ENCODE measurements around the gene CFAP74.
"Not testable (repeated sequence)": the region's sequence is repeated elsewhere in the genome, so short reads cannot be mapped to it uniquely, and the experiment has no call there.

Gene CFAP74

GRCh38 chr1:1895060-1895418 lies 108.5 kb downstream of the CFAP74 start:
- ATAC-seq (replicated peaks; ENCODE audit: extremely low read depth, poor library complexity, severe bottlenecking) = no peak
- Mint-ChIP-seq H3K4me3 (peak overlapping the region; percentile 43), H3K36me3 (ENCODE audit: insufficient read depth) (peaks cover 10% of the 10 kb centered on the region), H3K27me3 (peaks cover 14% of the 10 kb centered on the region), H3K9me3 (no peaks in the 10 kb centered on the region), H3K4me1 (peaks cover 32% of the 10 kb centered on the region), H3K27ac (ENCODE audit: low read depth) (no peak overlapping the region)
- DNase-seq (ENCODE audit: low spot score in 2 of 2) = no peak

- no peak overlapping the region for H3K27ac Mint-ChIP-seq (ENCODE audit: low read depth)
- DNase-seq (ENCODE audit: low spot score in 2 of 2) (no peak), ATAC-seq (replicated peaks; ENCODE audit: extremely low read depth, poor library complexity, severe bottlenecking) (no peak)
Observed at GRCh38 chr1:1894354-1895059, 109.1 kb downstream of the CFAP74 start.

GRCh38 chr1:1893997-1894353 lies 109.6 kb downstream of the CFAP74 start:
- Mint-ChIP-seq H3K27me3 (peaks cover 14% of the 10 kb centered on the region), H3K9me3 (no peaks in the 10 kb centered on the region), H3K36me3 (ENCODE audit: insufficient read depth) (peaks cover 13% of the 10 kb centered on the region), H3K4me1 (peaks cover 36% of the 10 kb centered on the region), H3K4me3 (peak overlapping the region; percentile 98), H3K27ac (ENCODE audit: low read depth) (no peak overlapping the region)
- ATAC-seq (replicated peaks; ENCODE audit: extremely low read depth, poor library complexity, severe bottlenecking) = no peak
- DNase-seq (ENCODE audit: low spot score in 2 of 2) = no peak

More at GRCh38 chr1:1894354-1895059, 109.1 kb downstream of the CFAP74 start:
- Mint-ChIP-seq H3K36me3 (ENCODE audit: insufficient read depth) (peaks cover 10% of the 10 kb centered on the region), H3K4me3 (peak overlapping the region; percentile 43), H3K27me3 (peaks cover 14% of the 10 kb centered on the region), H3K9me3 (no peaks in the 10 kb centered on the region), H3K4me1 (peaks cover 32% of the 10 kb centered on the region)

GRCh38 chr1:1893291-1893985 lies 110.1 kb downstream of the CFAP74 start:
- peaks cover 16% of the 10 kb centered on the region for H3K36me3 Mint-ChIP-seq (ENCODE audit: insufficient read depth)
- H3K9me3 Mint-ChIP-seq = no peaks in the 10 kb centered on the region
- H3K27ac Mint-ChIP-seq (ENCODE audit: low read depth) = peak overlapping the region; percentile 98
- H3K4me3 Mint-ChIP-seq = peak overlapping the region; percentile 98
- DNase-seq (ENCODE audit: low spot score in 2 of 2) (no peak), ATAC-seq (replicated peaks; ENCODE audit: extremely low read depth, poor library complexity, severe bottlenecking) (no peak)
- peaks cover 42% of the 10 kb centered on the region for H3K4me1 Mint-ChIP-seq
- H3K27me3 Mint-ChIP-seq = peaks cover 14% of the 10 kb centered on the region

GRCh38 chr1:1892763-1893120 lies 110.8 kb downstream of the CFAP74 start:
- no peaks in the 10 kb centered on the region for H3K9me3 Mint-ChIP-seq
- peak overlapping the region; percentile 98 for H3K27ac Mint-ChIP-seq (ENCODE audit: low read depth)
- peaks cover 16% of the 10 kb centered on the region for H3K36me3 Mint-ChIP-seq (ENCODE audit: insufficient read depth)
- DNase-seq (ENCODE audit: low spot score in 2 of 2) (no peak), ATAC-seq (replicated peaks; ENCODE audit: extremely low read depth, poor library complexity, severe bottlenecking) (no peak)
- peaks cover 14% of the 10 kb centered on the region for H3K27me3 Mint-ChIP-seq
- H3K4me3 Mint-ChIP-seq = peak overlapping the region; percentile 98
- H3K4me1 Mint-ChIP-seq = peaks cover 49% of the 10 kb centered on the region

GRCh38 chr1:1892079-1892762 lies 111.4 kb downstream of the CFAP74 start:
- H3K4me1 Mint-ChIP-seq = peaks cover 53% of the 10 kb centered on the region
- no peak for DNase-seq (ENCODE audit: low spot score in 2 of 2)

GRCh38 chr1:1891349-1892078 lies 112.1 kb downstream of the CFAP74 start:
- Mint-ChIP-seq H3K9me3 (no peaks in the 10 kb centered on the region), H3K36me3 (ENCODE audit: insufficient read depth) (peaks cover 16% of the 10 kb centered on the region), H3K27me3 (peaks cover 14% of the 10 kb centered on the region), H3K4me1 (peaks cover 60% of the 10 kb centered on the region), H3K27ac (ENCODE audit: low read depth) (peak overlapping the region; percentile 98), H3K4me3 (peak overlapping the region; percentile 98)
- DNase-seq (ENCODE audit: low spot score in 2 of 2) = no peak
- ATAC-seq (replicated peaks; ENCODE audit: extremely low read depth, poor library complexity, severe bottlenecking) = peak; percentile 50

More at GRCh38 chr1:1892079-1892762, 111.4 kb downstream of the CFAP74 start:
- peaks cover 16% of the 10 kb centered on the region for H3K36me3 Mint-ChIP-seq (ENCODE audit: insufficient read depth)
- H3K4me3 Mint-ChIP-seq = peak overlapping the region; percentile 98
- no peak for ATAC-seq (replicated peaks; ENCODE audit: extremely low read depth, poor library complexity, severe bottlenecking)
- peak overlapping the region; percentile 98 for H3K27ac Mint-ChIP-seq (ENCODE audit: low read depth)
- H3K27me3 Mint-ChIP-seq = peaks cover 14% of the 10 kb centered on the region
- H3K9me3 Mint-ChIP-seq = no peaks in the 10 kb centered on the region

- H3K27me3 Mint-ChIP-seq = peaks cover 12% of the 10 kb centered on the region
- peaks cover 18% of the 10 kb centered on the region for H3K36me3 Mint-ChIP-seq (ENCODE audit: insufficient read depth)
- ATAC-seq (replicated peaks; ENCODE audit: extremely low read depth, poor library complexity, severe bottlenecking) (peak; percentile 73), DNase-seq (ENCODE audit: low spot score in 2 of 2) (peak; percentile 77 to 87)
- peaks cover 62% of the 10 kb centered on the region for H3K4me1 Mint-ChIP-seq
- no peaks in the 10 kb centered on the region for H3K9me3 Mint-ChIP-seq
- peak within 1 kb of the TSS; percentile 98 for H3K27ac Mint-ChIP-seq (ENCODE audit: low read depth)
- H3K4me3 Mint-ChIP-seq = peak within 1 kb of the TSS; percentile 98
Observed at GRCh38 chr1:1890506-1891348, 112.9 kb downstream of the CFAP74 start, which contains the start of gene GNB1. TSS of gene GNB1 (minus strand) at chr1:1891087. CDS start at chr1:1825453, 65,634 bp downstream.

- Mint-ChIP-seq H3K4me3 (peak overlapping the region; percentile 60), H3K9me3 (no peaks in the 10 kb centered on the region), H3K36me3 (ENCODE audit: insufficient read depth) (peaks cover 22% of the 10 kb centered on the region), H3K4me1 (peaks cover 57% of the 10 kb centered on the region), H3K27ac (ENCODE audit: low read depth) (peak overlapping the region; percentile 78), H3K27me3 (peaks cover 5% of the 10 kb centered on the region)
- peak in 1 of 2 donors; percentile 30 for DNase-seq (ENCODE audit: low spot score in 2 of 2)
- peak; percentile 21 for ATAC-seq (replicated peaks; ENCODE audit: extremely low read depth, poor library complexity, severe bottlenecking)
Observed at GRCh38 chr1:1889847-1890505, 113.6 kb downstream of the CFAP74 start.

GRCh38 chr1:1889090-1889750 lies 114.4 kb downstream of the CFAP74 start:
- no peak for DNase-seq (ENCODE audit: low spot score in 2 of 2)
- peak overlapping the region; percentile 60 for H3K4me3 Mint-ChIP-seq
- H3K27ac Mint-ChIP-seq (ENCODE audit: low read depth) = peak overlapping the region; percentile 78
- no peaks in the 10 kb centered on the region for H3K27me3 Mint-ChIP-seq
- peaks cover 26% of the 10 kb centered on the region for H3K36me3 Mint-ChIP-seq (ENCODE audit: insufficient read depth)
- peaks cover 51% of the 10 kb centered on the region for H3K4me1 Mint-ChIP-seq
- no peaks in the 10 kb centered on the region for H3K9me3 Mint-ChIP-seq
- no peak for ATAC-seq (replicated peaks; ENCODE audit: extremely low read depth, poor library complexity, severe bottlenecking)

- H3K9me3 Mint-ChIP-seq; H3K27ac Mint-ChIP-seq (ENCODE audit: low read depth); DNase-seq (ENCODE audit: low spot score in 2 of 2); H3K27me3 Mint-ChIP-seq; ATAC-seq (replicated peaks; ENCODE audit: extremely low read depth, poor library complexity, severe bottlenecking): not testable (repeated sequence)
- peaks cover 34% of the 10 kb centered on the region for H3K36me3 Mint-ChIP-seq (ENCODE audit: insufficient read depth)
- H3K4me3 Mint-ChIP-seq = peak overlapping the region; percentile 43
- peaks cover 64% of the 10 kb centered on the region for H3K4me1 Mint-ChIP-seq
Observed at GRCh38 chr1:1883890-1884289, 119.7 kb downstream of the CFAP74 start.

Measured in central memory CD8-positive, alpha-beta T cell (primary cell).